H1 (cell line): ENCODE data around the gene CMTM1. TPM values are rescaled to one million over a fixed set of nuclear protein-coding genes. Genes with fewer than 3 reads are reported as not detected.

Experiments used
- CTCF ChIA-PET: fragments of 300-600 bp; sonication (Branson Sonifier 250); formaldehyde crosslinking; loops from one replicate; lab custom pipeline; 2021; ENCODE audit not compliant: partially characterized antibody; lab: Charles Lee
- POLR2A ChIA-PET: fragments of 300-600 bp; sonication (Branson Sonifier 250); formaldehyde crosslinking; loops from one replicate; lab custom pipeline; 2021; ENCODE audit warnings: inconsistent platforms; ENCODE audit not compliant: partially characterized antibody; lab: Charles Lee
- DNase-seq, 2 experiments: peaks; one replicate each; pipeline versions ENCODE4 v3.0.0 to v3.0.0-alpha.2; 2010 to 2022; ENCODE audit warnings: low spot score in 2 of 2, low read depth in 1 of 2, mixed read lengths in 1 of 2
- FAIRE-seq: peaks from 2 replicates; lab custom pipeline; 2011; peaks lifted over from hg19 to GRCh38; lab: Jason Lieb, UNC
- H2AFZ ChIP-seq: 2 replicates; pipeline ENCODE4 v1.8.1; 2012; ENCODE audit warnings: low read length, inconsistent platforms
- H2AK5ac ChIP-seq: 2 replicates; pipeline ENCODE4 v1.6.1; 2013; ENCODE audit warnings: low read depth, low read length
- H2BK120ac ChIP-seq: replicated peaks from 2 replicates; pipeline ENCODE3; 2013; ENCODE audit warnings: low read depth, low read length, inconsistent platforms
- H2BK12ac ChIP-seq: 2 replicates; pipeline ENCODE4 v1.6.1; 2013; ENCODE audit warnings: low read depth, low read length
- H2BK15ac ChIP-seq: 2 replicates; pipeline ENCODE4 v1.6.1; 2013; ENCODE audit warnings: low read length
- H2BK20ac ChIP-seq: 2 replicates; pipeline ENCODE4 v1.6.1; 2013; ENCODE audit warnings: low read length
- H2BK5ac ChIP-seq: 2 replicates; pipeline ENCODE4 v1.6.1; 2013; ENCODE audit warnings: low read depth, low read length
- H3K14ac ChIP-seq: 2 replicates; pipeline ENCODE4 v1.6.1; 2013; ENCODE audit warnings: inconsistent platforms; ENCODE audit not compliant: insufficient read length
- H3K18ac ChIP-seq: 2 replicates; pipeline ENCODE4 v1.6.1; 2013; ENCODE audit warnings: low read length; ENCODE audit errors: extremely low read depth
- H3K23ac ChIP-seq: 2 replicates; pipeline ENCODE4 v1.6.1; 2013; ENCODE audit warnings: inconsistent platforms; ENCODE audit not compliant: insufficient read length
- H3K23me2 ChIP-seq: 2 replicates; pipeline ENCODE4 v1.6.1; 2013; ENCODE audit warnings: low read depth, low read length
- H3K27ac ChIP-seq: 2 replicates; pipeline ENCODE4 v1.6.1; 2011; ENCODE audit warnings: low read depth, low read length, inconsistent platforms
- H3K27me3 ChIP-seq, 4 experiments: replicated peaks in 1 of 4; 1 replicate in 1 of 4; 2 replicates in 3 of 4; pipeline versions ENCODE4 v1.6.1 to v1.8.1; 2011 to 2013; ENCODE audit warnings: low read length in 3 of 4, mild to moderate bottlenecking in 3 of 4, inconsistent platforms in 2 of 4, mixed read lengths in 2 of 4, moderate library complexity in 1 of 4; ENCODE audit not compliant: control insufficient read depth in 3 of 4, insufficient read depth in 3 of 4; ENCODE audit errors: extremely low read depth in 1 of 4
- H3K36me3 ChIP-seq, 4 experiments: 2 replicates each; pipeline versions ENCODE4 v1.6.1 to v1.8.1; 2011 to 2013; ENCODE audit warnings: mild to moderate bottlenecking in 4 of 4, low read length in 3 of 4, moderate library complexity in 2 of 4, control low read depth in 1 of 4, inconsistent platforms in 1 of 4; ENCODE audit not compliant: insufficient read depth in 4 of 4, control insufficient read depth in 2 of 4
- H3K4ac ChIP-seq: replicated peaks from 2 replicates; pipeline ENCODE3; 2013; ENCODE audit warnings: low read length, low read depth, mixed read lengths, inconsistent platforms; ENCODE audit not compliant: insufficient read length
- H3K4me1 ChIP-seq, 4 experiments: replicated peaks in 1 of 4; 1 replicate in 1 of 4; 2 replicates in 3 of 4; pipeline versions ENCODE4 v1.6.1 to v1.8.1; 2011 to 2013; ENCODE audit warnings: low read length in 3 of 4, inconsistent platforms in 2 of 4, mixed read lengths in 1 of 4; ENCODE audit not compliant: insufficient read depth in 4 of 4, control insufficient read depth in 3 of 4
- H3K4me2 ChIP-seq, 2 experiments: 2 replicates each; pipeline versions ENCODE4 v1.6.1 to v1.8.1; 2011 to 2013; ENCODE audit warnings: low read depth in 2 of 2, low read length in 2 of 2, control low read depth in 1 of 2, inconsistent platforms in 1 of 2, mild to moderate bottlenecking in 1 of 2; ENCODE audit not compliant: insufficient read depth in 1 of 2
- H3K4me3 ChIP-seq, 4 experiments: fragments of 200-600, 300-600 bp in 1 of 4; sonication (generic), shearing (Covaris generic), sonication (Bioruptor Twin) in 1 of 4; 2 replicates each; pipeline versions ENCODE4 v1.5.1 to v1.8.1; 2011 to 2016; ENCODE audit warnings: low read length in 4 of 4, low read depth in 3 of 4, control low read depth in 2 of 4, inconsistent platforms in 2 of 4, mild to moderate bottlenecking in 2 of 4, mixed read lengths in 1 of 4, moderate library complexity in 1 of 4; ENCODE audit not compliant: insufficient read depth in 2 of 4; ENCODE audit errors: extremely low read depth in 1 of 4
- H3K56ac ChIP-seq: replicated peaks from 2 replicates; pipeline ENCODE3; 2013; ENCODE audit warnings: low read depth, mild to moderate bottlenecking, mixed read lengths, low read length, inconsistent platforms; ENCODE audit not compliant: insufficient read length
- H3K79me1 ChIP-seq: 2 replicates; pipeline ENCODE4 v1.6.1; 2013; ENCODE audit warnings: low read depth, low read length, control low read depth
- H3K79me2 ChIP-seq, 2 experiments: 2 replicates each; pipeline versions ENCODE4 v1.6.1 to v1.8.1; 2012 to 2013; ENCODE audit warnings: low read length in 2 of 2, mild to moderate bottlenecking in 2 of 2, inconsistent platforms in 1 of 2; ENCODE audit not compliant: insufficient read depth in 2 of 2, control insufficient read depth in 1 of 2
- H3K9ac ChIP-seq, 4 experiments: replicated peaks in 1 of 4; 1 replicate in 1 of 4; 2 replicates in 3 of 4; pipeline versions ENCODE4 v1.6.1 to v1.8.1; 2011 to 2013; ENCODE audit warnings: low read depth in 3 of 4, low read length in 3 of 4, control low read depth in 2 of 4, mild to moderate bottlenecking in 2 of 4, moderate library complexity in 2 of 4, inconsistent platforms in 1 of 4; ENCODE audit errors: extremely low read depth in 1 of 4
- H3K9me3 ChIP-seq, 2 experiments: 2 replicates each; pipeline versions ENCODE4 v1.6.1 to v1.8.1; 2012 to 2013; ENCODE audit warnings: mild to moderate bottlenecking in 2 of 2, moderate library complexity in 2 of 2, control low read depth in 1 of 2, inconsistent platforms in 1 of 2, low read depth in 1 of 2, low read length in 1 of 2, mixed read lengths in 1 of 2; ENCODE audit not compliant: insufficient read depth in 2 of 2
- H4K20me1 ChIP-seq, 2 experiments: replicated peaks in 1 of 2; 2 replicates each; pipeline versions ENCODE3 to v1.8.1; 2011 to 2013; ENCODE audit warnings: inconsistent platforms in 2 of 2, low read length in 2 of 2, mild to moderate bottlenecking in 1 of 2; ENCODE audit not compliant: insufficient read depth in 2 of 2, control insufficient read depth in 1 of 2
- H4K5ac ChIP-seq: 2 replicates; pipeline ENCODE4 v1.6.1; 2013; ENCODE audit warnings: low read length, low read depth, mixed read lengths, inconsistent platforms; ENCODE audit not compliant: insufficient read length
- H4K8ac ChIP-seq: 2 replicates; pipeline ENCODE4 v1.8.0; 2013; ENCODE audit warnings: mild to moderate bottlenecking, moderate library complexity, low read length, inconsistent platforms; ENCODE audit not compliant: insufficient read depth; ENCODE audit errors: extremely low read depth
- H4K91ac ChIP-seq: replicated peaks from 2 replicates; pipeline ENCODE3; 2013; ENCODE audit warnings: low read length, mixed read lengths, inconsistent platforms; ENCODE audit not compliant: insufficient read length
- ATF2 ChIP-seq: IDR thresholded peaks from 2 replicates; pipeline ENCODE4 v1.6.1; 2012; ENCODE audit warnings: low read length, inconsistent platforms
- ATF3 ChIP-seq: IDR thresholded peaks from 2 replicates; pipeline ENCODE4 v1.6.1; 2011; ENCODE audit warnings: low read depth, mild to moderate bottlenecking, low read length; ENCODE audit not compliant: insufficient read depth
- CTBP2 ChIP-seq: IDR thresholded peaks from 2 replicates; pipeline ENCODE4 v1.7.0; 2011; ENCODE audit warnings: borderline replicate concordance, mild to moderate bottlenecking, moderate library complexity, mixed read lengths, low read length; ENCODE audit not compliant: insufficient read depth, insufficient read length
- KDM1A ChIP-seq: fragments of 200-600, 300-600 bp; sonication (generic); IDR thresholded peaks from 2 replicates; pipeline ENCODE4 v1.7.1; 2016; ENCODE audit warnings: mild to moderate bottlenecking, low read length, borderline replicate concordance
- POLR2AphosphoS5 ChIP-seq: IDR thresholded peaks from 2 replicates; pipeline ENCODE4 v1.6.1; 2011; ENCODE audit warnings: low read depth, low read length
- SIRT6 ChIP-seq: IDR thresholded peaks from one replicate; pipeline ENCODE4 v1.7.1; 2012; ENCODE audit warnings: low read length, inconsistent platforms
- SP1 ChIP-seq: IDR thresholded peaks from 2 replicates; pipeline ENCODE4 v1.6.1; 2011; ENCODE audit warnings: low read depth, low read length
- SRF ChIP-seq: IDR thresholded peaks from 2 replicates; pipeline ENCODE4 v1.6.1; 2011; ENCODE audit warnings: mild to moderate bottlenecking, low read depth, low read length, moderate library complexity
- WGBS, 2 experiments: shearing (Covaris generic) in 1 of 2; methylation state at CpG; one replicate each; pipeline versions ENCODE4 v1.1.6 to v1.1.7; 2013 to 2015; ENCODE audit warnings: low lambda C conversion rate in 2 of 2, mixed read lengths in 2 of 2, inconsistent platforms in 1 of 2, low coverage in 1 of 2, missing lambda C conversion rate in 1 of 2; ENCODE audit not compliant: insufficient replicate concordance in 2 of 2, insufficient coverage in 1 of 2, insufficient read length in 1 of 2; ENCODE audit errors: extremely low coverage in 1 of 2, missing lambda C conversion rate in 1 of 2; 5-methylcytosine and 5-hydroxymethylcytosine counted together
- polyA plus RNA-seq, 7 experiments: library from polyadenylated mRNA; depleted of rRNA in 3 of 7; stranded (reverse) in 5 of 7; unstranded in 2 of 7; fragments of >200 nt in 5 of 7; fragments of 200-250 nt in 2 of 7; gene quantifications; 1 replicate in 5 of 7; 2 replicates in 1 of 7; 4 replicates in 1 of 7; pipeline versions ENCODE4 v1.2.1 to v1.2.3, GENCODE V29; 2011 to 2013; ENCODE audit warnings: missing spikeins in 2 of 7, mixed read lengths in 2 of 7
- total RNA-seq: library from RNA; stranded (reverse); fragmentation: NEBNext Ultra II Directional; extraction: Animal tissue kit (Norgen Biotek cat#: 25700); gene quantifications from 2 replicates; pipeline ENCODE4 v1.2.1, GENCODE V29; 2021

CMTM1 gene
- total and polyA plus RNA-seq, 2 of the 8 experiments (the other 6 are each of a cell fraction or from before 2014, with no cell fraction given): 1.2 to 2.0 TPM

- no peak overlapping the region for H2BK120ac ChIP-seq
- WGBS, 2 experiments: 79% methylated on average over 14 of the region's 14 CpGs; no CpG with 5 or more reads in 1 of the 2 experiments
- H2BK12ac ChIP-seq: no peak overlapping the region
- FAIRE-seq: no peak
- no peak for DNase-seq
- no peak overlapping the region for H3K23ac ChIP-seq
- no peak overlapping the region for H2BK20ac ChIP-seq
- no peaks in the 10 kb centered on the region for H3K23me2 ChIP-seq
- ChIA-PET POLR2A (interaction anchor here (1.9 to 2.3 kb wide), 3 partner anchors 9 to 32 kb away, joined by 4 to 8 read pairs (median 4); partner anchors contain the start of gene CKLF), CTCF (interaction anchor here (0.6 to 3.0 kb wide), 11 partner anchors 9 to 175 kb away, joined by 3 to 19 read pairs (median 3); partner anchors contain the start of gene TK2)
- H3K14ac ChIP-seq: no peak overlapping the region
- H3K4me1 ChIP-seq: peaks cover 0 to 8% (median 2%) of the 10 kb centered on the region in 4 experiments; a peak in 3 of 7 replicates
- no peak overlapping the region for H2AFZ ChIP-seq
- H3K79me1 ChIP-seq: no peaks in the 10 kb centered on the region
- H3K79me2 ChIP-seq: no peaks in the 10 kb centered on the region
- H4K5ac ChIP-seq: no peak overlapping the region
- no peak overlapping the region for H3K56ac ChIP-seq
- H4K8ac ChIP-seq: no peak overlapping the region
- no peaks in the 10 kb centered on the region for H3K9me3 ChIP-seq
- no peak overlapping the region for H2AK5ac ChIP-seq
- H3K27me3 ChIP-seq: no peaks in the 10 kb centered on the region
- H3K9ac ChIP-seq: no peak overlapping the region
- H2BK15ac ChIP-seq: no peak overlapping the region
- no peaks in the 10 kb centered on the region for H3K36me3 ChIP-seq
- TF ChIP-seq KDM1A: no peak
- TF ChIP-seq POLR2AphosphoS5: no peak
- TF ChIP-seq SRF: no peak
- TF ChIP-seq SP1: no peak
- TF ChIP-seq CTBP2: no peak
- no peak for TF ChIP-seq ATF3
- TF ChIP-seq ATF2: no peak
- TF ChIP-seq SIRT6: no peak
- no peak overlapping the region for H3K4ac ChIP-seq
- H3K27ac ChIP-seq: no peak overlapping the region
- H3K18ac ChIP-seq: no peak overlapping the region
- no peak overlapping the region for H4K91ac ChIP-seq
- H3K4me3 ChIP-seq: no peak overlapping the region
- H3K4me2 ChIP-seq: no peak overlapping the region
- no peak overlapping the region for H2BK5ac ChIP-seq
- H4K20me1 ChIP-seq: no peaks in the 10 kb centered on the region
Observed at GRCh38 chr16:66520406-66521170, 45.7 kb upstream of the CMTM1 start.
